ENCODE data around the gene RAB31.

DNA sequence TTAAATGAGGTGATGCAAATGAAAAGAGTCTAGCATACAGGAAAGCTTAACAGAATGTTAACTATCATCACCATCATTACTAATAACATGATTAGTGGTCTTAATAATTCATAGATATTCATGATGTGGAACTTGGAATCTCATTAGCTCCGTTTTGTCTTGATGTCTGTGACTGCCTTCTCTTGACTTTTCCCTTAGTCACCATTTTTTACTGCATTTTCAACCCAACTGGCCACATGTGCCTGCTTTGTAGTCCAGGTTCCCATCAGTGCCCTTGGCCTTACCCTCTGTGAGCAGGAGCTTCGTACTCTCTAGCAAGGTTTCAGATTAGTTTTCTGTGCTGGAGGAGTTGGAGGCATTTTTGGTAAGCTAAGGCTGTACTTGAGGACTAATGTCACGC, 47.0 kb downstream of the RAB31 start:
- TF ChIP-seq, protein P1, sequence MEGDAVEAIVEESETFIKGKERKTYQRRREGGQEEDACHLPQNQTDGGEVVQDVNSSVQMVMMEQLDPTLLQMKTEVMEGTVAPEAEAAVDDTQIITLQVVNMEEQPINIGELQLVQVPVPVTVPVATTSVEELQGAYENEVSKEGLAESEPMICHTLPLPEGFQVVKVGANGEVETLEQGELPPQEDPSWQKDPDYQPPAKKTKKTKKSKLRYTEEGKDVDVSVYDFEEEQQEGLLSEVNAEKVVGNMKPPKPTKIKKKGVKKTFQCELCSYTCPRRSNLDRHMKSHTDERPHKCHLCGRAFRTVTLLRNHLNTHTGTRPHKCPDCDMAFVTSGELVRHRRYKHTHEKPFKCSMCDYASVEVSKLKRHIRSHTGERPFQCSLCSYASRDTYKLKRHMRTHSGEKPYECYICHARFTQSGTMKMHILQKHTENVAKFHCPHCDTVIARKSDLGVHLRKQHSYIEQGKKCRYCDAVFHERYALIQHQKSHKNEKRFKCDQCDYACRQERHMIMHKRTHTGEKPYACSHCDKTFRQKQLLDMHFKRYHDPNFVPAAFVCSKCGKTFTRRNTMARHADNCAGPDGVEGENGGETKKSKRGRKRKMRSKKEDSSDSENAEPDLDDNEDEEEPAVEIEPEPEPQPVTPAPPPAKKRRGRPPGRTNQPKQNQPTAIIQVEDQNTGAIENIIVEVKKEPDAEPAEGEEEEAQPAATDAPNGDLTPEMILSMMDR (IDR thresholded peaks at IDR 0.05): no peak
- no peak for TF ChIP-seq POLR2A (IDR thresholded peaks at IDR 0.05)
